ENCODE measurements around the gene CBX4.
A peak's percentile ranks its signal among the peaks of the same experiment; 100 is the strongest.

The CBX4 gene

DNA sequence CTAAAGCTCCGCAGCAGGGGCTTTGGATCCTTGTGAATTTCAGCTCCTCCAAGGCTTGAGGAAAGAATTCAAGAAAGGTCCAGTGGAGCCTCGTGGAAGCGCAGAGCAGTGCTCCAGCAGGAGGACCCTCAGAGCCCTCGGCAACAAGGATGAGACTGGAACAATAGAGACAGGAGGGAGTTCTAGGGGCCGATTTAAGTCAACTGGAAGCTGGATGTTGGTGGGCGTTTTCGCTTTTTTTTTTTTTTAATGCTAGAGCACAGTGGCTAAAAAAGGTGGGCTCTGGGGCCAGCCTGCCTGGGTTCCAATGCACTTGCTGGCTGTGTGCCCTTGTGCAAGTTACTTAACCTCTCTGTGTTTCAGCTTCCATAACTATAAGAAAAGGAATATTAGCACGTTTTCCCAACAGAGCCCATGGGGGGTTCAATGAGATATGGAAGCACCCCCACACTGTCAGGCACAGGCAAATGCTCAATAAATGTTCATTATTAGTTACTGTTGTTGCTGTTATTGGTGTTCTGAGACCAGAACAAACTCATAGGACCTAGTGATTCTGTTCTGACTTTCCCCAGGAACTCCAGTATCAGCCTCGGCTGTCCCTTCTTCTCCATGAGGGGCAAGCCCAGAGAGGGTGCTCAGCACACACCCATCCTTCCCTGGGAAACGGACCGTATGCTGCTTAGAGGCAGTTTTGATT is 37.1 kb downstream of the CBX4 start:
- no peak for DNase-seq (ENCODE audit: extremely low read depth in 1 of 2, low read depth in 1 of 2)

GRCh38 chr17:79801156-79802038 is 37.8 kb downstream of the CBX4 start:
- no peak for DNase-seq (ENCODE audit: extremely low read depth in 1 of 2, low read depth in 1 of 2)

GRCh38 chr17:79800325-79801155 is 38.7 kb downstream of the CBX4 start:
- no peak for DNase-seq (ENCODE audit: extremely low read depth in 1 of 2, low read depth in 1 of 2)

GRCh38 chr17:79799538-79800324 is 39.5 kb downstream of the CBX4 start:
- DNase-seq (ENCODE audit: extremely low read depth in 1 of 2, low read depth in 1 of 2): no peak

GRCh38 chr17:79799174-79799537 is 40.1 kb downstream of the CBX4 start:
- no peak for DNase-seq (ENCODE audit: extremely low read depth in 1 of 2, low read depth in 1 of 2)

- DNase-seq (ENCODE audit: extremely low read depth in 1 of 2, low read depth in 1 of 2): no peak
Observed at GRCh38 chr17:79798299-79799173, 40.7 kb downstream of the CBX4 start.

DNA sequence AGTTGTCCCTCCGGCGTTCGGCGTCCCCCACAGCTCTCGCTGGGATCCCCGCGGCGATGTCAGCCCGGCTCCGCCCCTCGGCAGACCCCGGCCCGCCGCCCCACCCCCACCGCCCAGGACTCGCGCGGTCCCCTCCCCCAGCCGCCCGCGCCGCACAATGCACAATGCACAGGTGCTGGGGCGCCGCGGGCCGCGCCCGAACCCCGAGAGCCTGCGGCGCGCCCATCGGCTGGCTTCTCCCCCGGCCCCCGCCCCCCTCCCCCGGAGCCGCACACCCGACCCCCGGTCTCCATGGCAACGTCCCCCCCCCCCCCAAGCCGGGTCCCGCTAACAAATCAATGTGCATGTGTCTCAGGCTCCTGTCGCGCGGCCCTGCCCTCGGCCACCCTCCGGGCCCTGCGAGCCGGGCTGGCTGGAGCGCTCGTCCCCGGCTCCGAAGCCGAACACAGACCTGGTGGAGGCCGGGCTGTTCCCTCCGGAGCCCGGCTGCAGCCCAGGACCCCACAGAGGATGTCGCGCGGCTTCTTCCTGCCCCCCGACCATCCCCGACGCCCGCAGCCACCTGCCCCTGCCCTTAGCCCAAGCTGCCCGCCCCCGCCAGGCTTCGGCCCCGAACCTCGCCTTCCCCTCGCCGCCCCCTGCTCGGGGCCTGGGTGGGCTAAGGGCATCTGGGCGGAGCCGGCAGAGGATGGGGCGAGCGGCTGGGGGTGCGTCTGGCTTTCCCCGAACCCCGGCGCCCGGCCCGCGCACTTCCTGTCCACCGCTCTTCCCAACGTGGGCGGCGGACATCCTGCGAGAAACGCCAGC is 41.5 kb downstream of the CBX4 start:
- no peak for DNase-seq (ENCODE audit: extremely low read depth in 1 of 2, low read depth in 1 of 2)

- DNase-seq (ENCODE audit: extremely low read depth in 1 of 2, low read depth in 1 of 2): peak; percentile 98 to 99
Observed at GRCh38 chr17:79796763-79797491, 42.3 kb downstream of the CBX4 start, which contains the start of gene CBX8. CBX8 (minus strand) TSS chr17:79797077; CDS start chr17:79796998, 79 bp downstream.

DNA sequence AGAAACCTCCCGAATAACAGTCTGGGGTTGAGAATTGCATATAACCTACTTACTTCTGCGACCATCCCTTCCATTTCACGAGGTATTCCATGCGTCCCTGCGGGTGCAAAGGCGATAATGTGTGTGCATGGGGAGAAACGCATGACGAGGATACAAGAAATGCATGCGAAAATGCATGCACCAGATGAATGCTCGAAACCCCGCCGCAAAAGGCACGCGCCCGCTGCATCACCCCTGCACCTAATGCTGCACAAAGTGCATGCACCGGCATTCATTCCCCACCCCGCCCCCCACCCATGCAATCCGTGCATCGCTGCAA is 42.8 kb downstream of the CBX4 start:
- no peak for DNase-seq (ENCODE audit: extremely low read depth in 1 of 2, low read depth in 1 of 2)

GRCh38 chr17:79795795-79796443 is 43.3 kb downstream of the CBX4 start:
- no peak for DNase-seq (ENCODE audit: extremely low read depth in 1 of 2, low read depth in 1 of 2)

GRCh38 chr17:79794659-79795511 is 44.4 kb downstream of the CBX4 start:
- DNase-seq (ENCODE audit: extremely low read depth in 1 of 2, low read depth in 1 of 2): no peak

DNA sequence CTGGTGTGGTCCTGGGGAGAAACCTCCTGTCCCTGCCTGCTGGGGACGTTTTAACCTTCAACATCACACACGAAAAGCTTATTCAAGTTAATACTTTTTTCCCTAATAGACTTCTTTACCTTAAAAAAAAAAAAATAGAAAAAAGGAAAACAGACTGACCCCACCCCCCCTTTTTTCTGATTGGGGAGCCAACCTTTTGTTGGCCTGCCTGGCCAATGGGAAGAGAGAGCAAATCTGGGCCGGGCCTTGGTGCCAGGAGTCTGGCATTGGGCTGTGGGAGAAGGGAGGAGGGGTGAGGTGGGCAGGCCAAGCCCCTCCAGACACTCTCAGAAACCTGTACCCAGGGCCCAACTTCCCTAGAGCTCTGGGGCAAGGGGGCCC is 45.3 kb downstream of the CBX4 start:
- DNase-seq (ENCODE audit: extremely low read depth in 1 of 2, low read depth in 1 of 2): no peak

DNA sequence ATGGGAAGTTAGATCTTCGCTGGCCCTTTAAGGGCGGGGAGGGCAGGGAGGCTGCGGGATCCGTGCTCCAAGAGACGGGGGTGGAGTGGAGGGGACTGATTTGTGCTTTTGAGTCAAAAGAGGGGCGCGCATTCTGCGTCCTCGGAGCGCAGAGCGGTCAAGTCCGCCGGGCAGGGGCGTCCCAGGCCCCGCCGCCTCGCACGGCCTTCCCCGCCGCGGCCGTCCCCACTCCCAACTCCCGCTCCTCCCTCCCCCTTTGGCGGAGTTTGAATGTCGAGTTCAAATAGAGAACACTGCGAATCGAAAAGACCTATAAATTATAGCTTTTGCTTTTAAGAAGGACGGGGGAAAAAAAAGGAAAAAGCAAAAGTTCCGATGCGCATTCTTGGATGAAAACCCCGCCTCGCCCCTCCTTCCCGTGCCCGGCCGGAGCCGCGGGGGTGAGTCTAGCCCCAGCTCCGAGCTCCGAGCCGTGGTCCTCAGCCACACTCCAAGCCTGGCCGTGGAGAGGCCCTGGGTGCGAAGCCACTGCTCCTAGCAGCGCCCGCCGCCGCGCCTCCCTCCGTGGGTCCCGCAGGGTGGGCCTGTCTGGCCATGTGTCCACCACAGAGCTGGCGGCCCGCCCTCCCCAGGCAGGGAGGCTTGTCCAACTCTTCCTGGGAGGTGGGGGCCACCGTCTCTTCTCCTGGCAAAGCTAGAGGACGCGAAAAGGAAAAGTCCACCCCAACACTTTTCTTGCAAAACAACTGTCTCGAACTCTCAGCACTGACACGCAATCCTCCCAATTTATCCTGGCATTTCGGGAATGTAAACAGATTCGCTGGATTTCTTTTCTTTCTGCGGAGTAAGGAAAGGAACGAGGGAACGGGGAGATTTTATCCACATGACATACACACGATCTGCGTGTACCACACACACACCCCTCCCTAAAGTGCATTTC is 46.0 kb downstream of the CBX4 start:
- DNase-seq (ENCODE audit: extremely low read depth in 1 of 2, low read depth in 1 of 2): no peak

GRCh38 chr17:79792341-79792871 is 46.8 kb downstream of the CBX4 start:
- DNase-seq (ENCODE audit: extremely low read depth in 1 of 2, low read depth in 1 of 2): no peak

GRCh38 chr17:79791735-79792161 is 47.5 kb downstream of the CBX4 start:
- no peak for DNase-seq (ENCODE audit: extremely low read depth in 1 of 2, low read depth in 1 of 2)

Data from activated CD8-positive, alpha-beta memory T cell treated with anti-CD3 and anti-CD28 coated beads for 1 hour (primary cell).